TTC549 (cell line): ENCODE results near the gene HOXC12.

Experiments used
- FAIRE-seq: peaks from 2 replicates; lab custom pipeline; 2012; peaks lifted over from hg19 to GRCh38; lab: Jason Lieb, UNC

HOXC12 gene

DNA sequence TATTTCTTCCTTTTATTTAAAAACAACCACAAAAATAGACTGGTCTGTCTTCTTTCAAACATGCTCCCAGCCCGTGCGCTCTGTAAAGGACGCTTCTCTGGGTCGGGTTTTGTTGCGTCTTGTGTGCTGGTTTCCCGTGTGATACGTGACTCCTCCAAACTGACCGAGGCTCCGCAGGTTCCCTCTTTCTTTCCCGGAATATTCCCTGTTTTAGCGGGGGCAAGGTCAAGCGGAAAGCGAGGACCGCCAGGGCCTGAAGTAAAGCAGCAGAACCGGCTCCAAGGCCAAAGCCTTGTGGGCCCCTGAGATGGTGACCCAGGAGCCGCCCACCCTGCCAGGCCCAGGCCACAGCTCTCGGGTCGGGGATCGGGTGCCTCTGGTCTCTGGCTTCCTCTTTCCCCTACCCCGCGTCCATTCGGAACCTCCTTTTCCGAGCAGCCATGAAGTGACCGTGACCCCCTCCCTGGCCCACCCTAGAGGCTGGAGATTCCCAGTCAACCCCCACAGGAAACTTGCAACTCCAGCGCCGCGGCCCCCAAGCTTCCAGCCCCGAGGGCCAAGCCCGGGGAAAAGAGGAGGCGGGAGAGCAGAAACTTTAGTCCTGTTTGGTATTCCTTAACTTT is 29.4 kb downstream of the HOXC12 start:
- FAIRE-seq, result no peak

DNA sequence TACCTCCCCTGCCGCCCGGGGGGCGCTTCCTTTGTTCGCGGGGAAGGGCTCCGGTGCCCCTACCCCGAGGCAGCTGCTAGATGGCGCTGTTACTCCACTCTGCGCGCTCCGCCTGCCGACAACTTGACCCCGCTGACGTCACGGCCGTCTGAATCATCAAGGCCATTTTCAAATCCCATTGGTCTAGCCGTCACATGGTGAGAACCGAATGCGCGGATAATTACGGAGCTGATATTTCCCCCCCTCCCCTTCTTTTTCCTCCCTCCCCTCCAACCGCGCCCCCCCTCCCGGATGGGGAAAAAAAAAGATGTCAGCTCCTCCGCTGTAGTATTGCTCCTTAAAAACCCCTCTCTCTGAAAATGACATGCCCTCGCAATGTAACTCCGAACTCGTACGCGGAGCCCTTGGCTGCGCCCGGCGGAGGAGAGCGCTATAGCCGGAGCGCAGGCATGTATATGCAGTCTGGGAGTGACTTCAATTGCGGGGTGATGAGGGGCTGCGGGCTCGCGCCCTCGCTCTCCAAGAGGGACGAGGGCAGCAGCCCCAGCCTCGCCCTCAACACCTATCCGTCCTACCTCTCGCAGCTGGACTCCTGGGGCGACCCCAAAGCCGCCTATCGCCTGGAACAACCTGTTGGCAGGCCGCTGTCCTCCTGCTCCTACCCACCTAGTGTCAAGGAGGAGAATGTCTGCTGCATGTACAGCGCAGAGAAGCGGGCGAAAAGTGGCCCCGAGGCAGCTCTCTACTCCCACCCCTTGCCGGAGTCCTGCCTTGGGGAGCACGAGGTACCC is 30.4 kb downstream of the HOXC12 start, which contains the start of gene HOXC10:
TSS of gene HOXC10 (plus strand) at position 246 of the 791 bp plus-strand sequence. CDS start at position 360, 114 bp downstream.
- FAIRE-seq, result peak; percentile 68

DNA sequence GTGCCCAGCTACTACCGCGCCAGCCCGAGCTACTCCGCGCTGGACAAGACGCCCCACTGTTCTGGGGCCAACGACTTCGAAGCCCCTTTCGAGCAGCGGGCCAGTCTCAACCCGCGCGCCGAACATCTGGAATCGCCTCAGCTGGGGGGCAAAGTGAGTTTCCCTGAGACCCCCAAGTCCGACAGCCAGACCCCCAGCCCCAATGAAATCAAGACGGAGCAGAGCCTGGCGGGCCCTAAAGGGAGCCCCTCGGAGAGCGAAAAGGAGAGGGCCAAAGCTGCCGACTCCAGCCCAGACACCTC is 30.9 kb downstream of the HOXC12 start:
- FAIRE-seq, result no peak

DNA sequence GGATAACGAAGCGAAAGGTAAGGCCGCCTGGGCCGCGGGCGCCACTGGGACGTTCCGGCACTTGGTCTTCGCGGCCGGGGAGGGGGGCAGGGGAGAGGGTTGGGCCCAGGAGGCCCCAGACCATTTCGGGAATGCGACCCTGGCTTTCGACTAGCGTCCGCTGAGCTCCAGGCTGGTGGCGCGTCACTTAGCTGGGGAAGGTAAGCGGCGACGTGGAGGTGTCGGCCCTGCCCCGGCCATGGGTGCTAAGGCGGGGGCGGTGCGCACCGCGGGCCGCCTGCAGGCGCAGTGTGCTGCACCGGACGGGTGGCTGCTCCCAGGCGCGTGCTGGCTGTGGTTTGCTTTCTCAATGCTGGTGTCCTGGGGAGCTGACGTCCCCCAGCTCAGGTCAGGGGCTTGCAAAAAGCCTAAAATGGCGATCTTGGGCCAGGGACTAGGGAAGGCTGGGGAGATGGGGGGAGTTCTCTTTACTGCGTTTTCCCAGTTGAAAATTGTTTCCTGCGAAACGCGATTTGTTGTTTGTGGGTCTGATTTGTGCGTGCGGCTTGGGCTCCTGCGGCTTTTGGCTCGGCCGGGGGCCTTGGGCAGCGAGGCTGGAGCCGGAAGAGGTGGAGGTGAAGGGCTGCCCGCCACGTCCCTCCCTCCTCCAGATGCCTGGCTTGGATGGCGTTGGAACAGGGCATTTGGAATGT is 31.4 kb downstream of the HOXC12 start:
- FAIRE-seq, result no peak

DNA sequence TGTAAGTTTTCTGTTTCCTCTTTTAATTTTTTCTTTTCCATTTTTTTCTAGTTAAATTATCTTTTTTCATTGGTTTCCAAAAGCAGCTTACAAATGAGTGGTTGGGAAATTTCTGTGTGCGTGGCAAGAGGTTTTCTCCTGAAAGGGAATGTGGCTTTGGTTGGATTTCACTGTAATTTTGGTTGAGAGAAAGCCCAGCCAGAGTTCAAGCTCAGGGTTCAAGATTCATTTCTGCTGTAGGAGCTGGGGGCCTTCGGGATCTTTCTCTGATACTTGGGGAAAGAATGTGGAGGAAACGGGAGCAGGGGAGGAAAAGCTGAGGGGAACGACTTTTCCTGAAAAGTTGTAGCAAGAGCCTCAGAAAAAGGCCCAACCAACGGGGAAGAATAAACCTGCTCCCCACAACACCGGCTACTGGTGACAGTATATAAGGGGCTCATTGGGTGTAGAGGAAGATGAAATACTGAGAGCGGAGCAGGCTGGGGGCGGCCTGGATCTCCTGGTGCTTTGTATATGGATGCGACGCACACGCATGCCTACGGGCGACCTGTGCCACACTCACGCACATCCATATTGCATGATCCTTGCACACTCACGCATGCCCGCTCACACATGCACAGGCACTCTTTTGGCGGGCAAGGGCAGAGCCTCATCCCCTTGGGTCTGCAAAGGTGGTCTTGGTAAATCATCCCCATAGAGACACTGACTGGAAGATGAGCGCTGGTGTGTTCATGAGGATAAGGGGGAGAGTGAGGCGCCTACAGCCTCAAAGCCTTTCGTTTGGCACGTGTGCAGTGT is 32.2 kb downstream of the HOXC12 start:
- no peak for FAIRE-seq

DNA sequence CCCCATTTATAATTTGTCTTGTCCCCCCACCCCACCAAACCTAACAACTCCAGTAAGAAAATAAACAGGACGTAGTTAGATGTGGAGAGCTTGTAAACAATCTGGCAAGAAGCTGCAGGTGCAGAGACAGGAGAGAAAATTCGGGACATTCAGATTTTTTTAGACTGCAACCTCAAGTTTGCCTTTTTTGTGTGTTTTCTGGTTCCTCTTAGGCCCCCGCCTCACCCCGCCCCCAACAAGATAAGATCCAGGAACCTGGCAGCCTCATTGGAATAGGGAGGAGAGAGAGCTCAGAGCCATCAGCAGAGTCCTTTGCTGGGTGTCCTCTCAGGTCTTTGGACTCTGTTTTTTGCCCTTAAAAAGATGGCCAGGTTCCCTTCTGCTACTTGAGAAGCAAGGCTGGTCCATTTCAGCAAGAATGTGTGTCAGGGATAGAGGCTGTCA is 33.1 kb downstream of the HOXC12 start:
- no peak for FAIRE-seq

DNA sequence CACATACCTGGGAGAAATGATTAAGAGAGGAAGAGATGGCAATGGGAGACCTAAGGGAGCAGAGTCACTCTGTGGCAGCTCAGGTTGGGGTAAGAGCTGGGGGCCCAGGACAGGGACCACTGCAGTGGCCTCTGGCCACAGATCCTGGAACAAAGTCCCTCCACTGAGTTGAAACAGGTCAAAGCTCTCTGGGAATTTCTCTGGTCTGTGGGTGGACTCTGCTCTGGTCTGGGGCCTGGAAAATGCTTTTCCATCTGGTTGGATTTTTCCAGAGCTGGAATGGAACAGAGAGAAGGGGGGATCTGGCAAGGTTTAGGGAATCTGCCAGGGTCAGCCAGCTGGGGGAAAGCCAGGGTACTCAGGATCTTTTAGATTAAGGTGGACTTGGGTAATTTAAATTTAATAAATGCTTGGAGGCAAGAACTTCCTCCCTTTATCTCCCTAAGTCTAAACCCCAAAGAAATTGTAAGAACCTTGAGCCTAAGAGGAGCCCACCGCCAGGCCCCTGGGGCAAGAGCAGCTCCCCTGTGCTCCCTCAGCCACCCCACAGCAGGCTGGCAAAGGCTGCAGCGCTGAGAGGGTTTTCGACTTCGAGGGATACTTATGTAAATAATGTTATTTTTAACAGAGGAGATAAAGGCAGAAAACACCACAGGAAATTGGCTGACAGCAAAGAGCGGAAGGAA is 34.0 kb downstream of the HOXC12 start:
- FAIRE-seq, result no peak

DNA sequence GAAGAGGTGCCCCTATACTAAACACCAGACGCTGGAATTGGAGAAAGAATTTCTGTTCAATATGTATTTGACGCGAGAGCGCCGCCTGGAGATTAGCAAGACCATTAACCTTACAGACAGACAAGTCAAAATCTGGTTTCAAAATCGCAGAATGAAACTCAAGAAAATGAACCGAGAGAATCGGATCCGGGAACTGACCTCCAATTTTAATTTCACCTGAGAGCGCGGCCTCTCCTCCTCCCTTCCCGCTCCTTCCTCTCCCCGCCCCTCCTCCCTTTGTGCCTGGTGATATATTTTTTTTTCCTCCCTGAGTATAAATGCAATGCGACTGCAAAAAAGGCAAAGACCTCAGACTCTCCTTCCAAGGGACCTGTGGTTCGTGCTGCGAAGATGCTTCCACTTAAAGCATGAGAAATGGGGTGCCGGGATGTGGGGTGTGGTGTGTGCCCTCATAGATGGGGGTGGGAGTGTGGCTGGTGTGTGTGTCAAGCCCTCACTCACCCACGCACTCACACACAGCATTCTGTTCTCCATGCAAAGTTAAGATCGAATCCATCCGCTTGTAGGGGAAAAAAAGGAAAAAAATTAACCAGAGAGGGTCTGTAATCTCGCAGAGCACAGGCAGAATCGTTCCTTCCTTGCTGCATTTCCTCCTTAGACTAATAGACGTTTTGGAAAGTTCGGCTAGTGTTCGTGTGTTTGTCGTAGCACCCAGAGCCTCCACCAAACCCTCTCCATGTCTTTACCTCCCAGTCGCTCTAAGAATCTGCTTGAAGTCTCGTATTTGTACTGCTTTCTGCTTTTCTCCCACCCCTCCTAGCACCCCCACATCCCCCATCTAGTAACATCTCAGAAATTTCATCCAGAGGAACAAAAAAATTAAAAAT is 34.8 kb downstream of the HOXC12 start:
- peak; percentile 60 for FAIRE-seq

DNA sequence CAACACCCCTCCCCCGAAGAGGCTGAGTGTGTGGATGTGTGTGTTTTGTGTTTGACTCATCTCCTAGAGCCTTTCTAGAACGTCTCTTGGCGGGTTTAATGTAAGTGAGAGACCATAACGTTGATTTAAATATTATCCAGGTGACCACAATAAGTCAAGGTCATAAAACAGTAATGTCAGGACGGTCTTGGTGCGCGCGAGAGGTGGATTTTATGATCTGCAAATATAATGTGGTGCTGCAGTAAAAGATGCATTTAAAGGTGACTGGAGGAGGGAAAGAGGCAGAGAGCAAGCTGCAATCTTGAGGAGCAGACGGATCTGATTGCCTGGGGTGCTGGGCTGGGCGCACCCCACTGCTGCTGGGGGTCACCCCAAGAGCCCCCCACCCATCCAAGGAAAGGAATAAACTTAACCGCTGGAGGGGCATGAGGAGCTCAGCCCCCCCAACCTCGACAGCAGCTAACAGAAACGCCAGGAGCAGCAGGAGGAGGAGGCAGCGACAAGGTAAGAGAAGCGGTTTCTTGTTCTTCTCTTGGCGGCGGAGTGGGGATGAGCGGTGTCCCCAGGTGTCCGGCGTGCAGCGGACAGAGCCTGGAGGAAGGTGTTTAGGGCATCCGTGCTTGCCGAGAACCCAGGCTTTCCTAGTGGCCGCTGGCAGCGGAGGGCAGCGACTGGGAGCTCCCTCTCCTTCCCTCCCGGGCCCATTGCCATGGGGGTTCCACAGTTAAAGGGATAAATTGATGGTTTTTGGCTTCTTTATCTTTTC is 35.8 kb downstream of the HOXC12 start:
- FAIRE-seq, result no peak

DNA sequence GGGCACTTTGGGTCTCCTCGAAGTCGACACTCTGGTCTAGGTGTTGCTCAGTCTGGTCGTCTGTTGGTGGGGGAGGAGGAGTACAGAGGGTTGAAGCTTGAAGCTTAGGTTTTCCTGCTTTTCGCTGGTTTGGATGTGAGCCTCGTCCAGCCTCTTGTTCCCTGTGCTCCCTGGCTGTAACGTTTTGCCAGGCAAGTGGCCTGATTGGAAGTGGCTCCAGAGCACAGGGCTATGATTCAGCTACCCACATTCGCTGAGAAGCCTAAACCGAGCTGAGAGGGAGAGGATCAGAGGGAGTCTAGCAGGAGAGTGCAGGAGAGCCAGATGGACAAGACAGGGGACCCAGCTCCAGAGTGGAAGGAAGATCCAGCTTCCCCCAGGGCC is 36.4 kb downstream of the HOXC12 start:
- no peak for FAIRE-seq

DNA sequence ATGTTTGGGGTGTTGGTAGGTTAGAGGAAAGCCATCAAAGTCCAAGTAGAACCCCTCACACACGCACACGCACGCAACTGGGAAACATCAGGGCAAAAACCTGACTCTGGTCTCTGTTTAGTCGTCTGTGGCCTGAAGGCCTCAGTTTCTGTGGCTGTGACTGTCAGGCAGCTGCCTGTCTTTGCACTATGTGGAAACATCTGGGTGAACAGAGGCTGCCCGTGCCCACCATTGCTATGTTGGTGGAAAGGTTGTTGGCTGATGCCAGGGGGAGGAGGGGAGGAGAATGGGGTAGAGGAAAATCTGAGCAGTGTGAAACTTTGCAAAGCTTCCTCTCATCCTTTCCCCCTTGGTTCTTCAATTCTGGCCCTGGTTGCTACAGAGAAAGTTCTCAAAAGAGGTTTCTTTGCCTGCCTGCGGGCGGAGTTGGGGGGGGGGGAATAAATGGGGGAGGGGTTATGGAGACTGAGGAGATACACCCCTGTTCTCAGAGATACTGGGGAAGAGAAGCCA is 37.7 kb downstream of the HOXC12 start:
- FAIRE-seq, result no peak

DNA sequence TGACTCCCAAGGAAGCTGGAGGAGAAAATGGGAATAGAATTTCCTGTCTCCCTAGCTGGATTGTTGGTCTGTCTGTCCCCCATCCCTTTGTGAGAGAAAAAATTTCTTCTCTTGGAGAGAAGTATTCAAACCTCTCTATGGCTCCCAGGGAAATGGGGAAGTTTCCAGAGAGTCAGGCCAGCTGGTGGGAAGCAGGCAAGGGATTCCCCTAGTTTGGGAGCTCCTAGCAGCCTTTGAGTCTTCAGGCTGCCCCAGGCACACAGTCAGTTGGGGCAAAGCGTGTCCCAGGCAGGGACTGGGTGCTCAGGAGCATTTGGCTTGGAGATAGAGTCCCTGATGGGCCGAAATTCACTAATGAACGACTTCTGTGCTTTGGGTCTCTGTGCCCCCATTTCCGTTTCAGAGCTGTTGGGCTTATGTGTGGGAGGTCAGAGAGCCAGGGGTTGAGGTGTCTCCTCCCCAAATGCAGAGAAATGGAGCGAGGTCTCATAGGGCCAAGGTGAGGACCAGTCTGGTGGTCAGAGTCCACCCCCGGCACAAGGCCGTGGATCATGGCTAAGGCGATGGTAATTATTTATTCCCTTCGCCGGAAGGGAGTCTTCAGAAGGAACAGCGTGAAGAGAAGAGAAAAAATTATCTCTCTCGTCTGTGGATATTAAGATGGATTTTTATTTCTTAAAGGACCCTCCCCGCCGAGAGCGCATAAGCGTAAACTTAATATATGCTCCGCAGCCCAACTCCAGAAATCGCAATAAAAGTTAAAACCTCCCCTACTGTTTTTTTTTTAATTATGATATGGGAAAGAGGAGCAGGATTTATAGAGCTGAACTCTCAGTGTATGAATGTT is 38.7 kb downstream of the HOXC12 start:
- no peak for FAIRE-seq

DNA sequence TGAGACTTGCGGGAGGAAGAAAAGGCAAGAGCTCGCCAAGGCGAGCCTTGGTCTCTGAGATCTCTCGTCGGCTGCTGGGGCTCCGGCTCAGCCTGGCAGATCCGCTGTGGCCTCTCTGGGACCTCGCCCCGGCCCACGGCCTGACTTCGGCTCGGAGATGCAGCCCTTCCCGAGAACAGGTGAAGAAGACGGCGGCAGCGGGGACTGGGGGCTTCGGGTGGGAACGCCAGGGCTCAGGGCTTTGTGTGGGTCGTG is 39.2 kb downstream of the HOXC12 start:
- no peak for FAIRE-seq

DNA sequence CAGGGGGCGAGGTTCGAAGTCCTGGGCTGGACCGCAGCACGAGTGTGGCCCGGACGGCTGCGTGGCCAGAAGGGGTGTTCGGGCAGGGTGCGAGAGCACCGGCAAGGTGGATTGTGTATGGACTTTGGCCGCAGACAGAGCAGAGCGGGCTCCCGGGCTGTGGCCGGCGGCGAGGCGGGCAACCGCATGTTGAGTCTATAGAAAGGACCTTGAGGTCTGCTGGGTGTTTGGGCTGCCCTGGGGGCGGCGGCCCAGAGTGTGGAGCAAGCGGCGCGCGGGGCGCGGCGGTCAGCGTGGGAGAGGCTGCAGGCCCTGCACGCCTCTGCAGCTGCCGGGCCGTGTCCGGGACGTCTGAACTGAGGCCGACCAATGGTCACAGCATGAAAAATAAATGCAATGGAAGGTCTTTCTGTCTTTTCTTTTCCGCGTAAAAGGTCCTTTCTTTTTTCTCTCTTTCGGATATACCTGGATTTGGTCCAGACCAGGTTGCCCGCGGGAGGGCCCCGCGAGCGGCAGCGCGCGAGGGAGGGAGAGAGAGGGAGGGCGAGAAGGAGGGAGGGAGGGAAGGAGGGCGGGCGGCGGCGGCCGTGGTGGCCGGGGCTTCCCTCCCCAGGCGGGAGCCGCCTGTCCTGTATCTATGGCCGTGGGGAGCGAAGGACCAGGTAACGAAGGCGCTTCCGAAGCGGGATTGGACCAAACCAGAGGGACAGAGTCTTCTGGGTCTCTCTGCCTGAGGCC is 39.7 kb downstream of the HOXC12 start:
- FAIRE-seq, result no peak

DNA sequence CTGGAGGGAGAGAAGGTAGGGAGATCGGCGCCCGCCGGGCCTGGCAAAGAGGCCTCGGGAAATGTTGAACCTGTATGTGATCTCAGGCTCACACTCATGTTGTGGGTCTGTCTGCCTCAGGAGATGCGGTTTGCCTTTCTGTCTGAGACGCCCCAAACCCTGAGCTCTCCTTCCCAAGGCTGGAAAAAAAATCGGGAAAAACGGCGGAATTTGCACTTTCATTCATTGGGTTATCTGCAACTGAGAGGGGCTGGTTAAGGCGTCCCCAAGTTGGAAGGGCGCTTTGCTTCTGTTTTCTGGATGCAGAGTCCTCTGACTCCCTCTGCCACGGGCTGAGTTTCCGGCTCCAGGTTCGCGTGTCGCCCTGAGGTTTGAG is 40.3 kb downstream of the HOXC12 start:
- no peak for FAIRE-seq

DNA sequence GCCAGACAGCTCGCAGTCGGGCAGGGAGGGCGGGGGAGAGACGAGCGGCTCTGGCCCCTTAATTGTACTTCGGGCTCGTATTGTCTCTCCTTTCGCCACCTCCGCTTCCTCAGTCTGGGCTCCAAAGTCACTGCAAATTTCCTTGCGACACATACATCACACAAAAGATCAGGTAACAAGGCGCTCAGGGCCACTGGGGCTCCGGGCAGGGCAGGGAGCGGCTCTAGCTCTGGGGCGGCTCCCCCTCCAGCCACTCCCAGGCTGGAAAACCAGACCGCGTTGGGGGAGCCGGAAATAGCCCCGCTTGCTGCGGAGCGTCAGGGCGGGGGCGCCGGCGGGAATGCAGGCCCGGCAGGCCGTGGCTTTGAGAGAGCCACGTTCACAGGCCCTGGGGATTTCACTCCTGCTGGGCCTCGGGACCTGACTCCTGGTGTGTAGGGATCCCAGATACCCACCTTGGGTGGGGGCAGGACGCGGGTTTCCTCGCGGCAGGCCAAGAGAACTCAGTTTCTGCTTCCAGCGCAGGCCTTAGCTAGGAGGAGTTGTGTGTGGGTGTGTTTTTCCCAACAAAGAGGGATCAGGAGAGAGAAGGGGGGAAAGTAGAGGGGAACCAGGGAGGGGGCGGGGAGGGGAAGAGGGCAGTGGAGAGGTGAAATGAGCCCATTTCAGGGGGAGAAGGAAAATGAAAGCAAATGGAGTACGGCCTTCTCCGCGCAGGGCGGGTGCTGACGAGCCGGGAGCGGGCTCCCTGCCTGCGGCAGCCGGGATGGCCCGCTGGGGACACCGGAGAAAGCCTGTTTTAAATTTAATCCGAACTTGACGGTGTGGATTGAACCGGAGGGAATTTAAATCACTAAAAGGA is 40.9 kb downstream of the HOXC12 start:
- FAIRE-seq, result no peak
